HFFc6 (cell line): Measurements from ENCODE around the gene ULK1. TPM values are rescaled to one million over a fixed set of nuclear protein-coding genes. Genes with fewer than 3 reads are reported as not detected.

Source experiments
- DNase-seq: peaks from one replicate; pipeline ENCODE4 v3.0.0-alpha.2; 2018
- H3K27ac Mint-ChIP-seq: 2 replicates; pipeline ENCODE4 v1.8.0; 2020; ENCODE audit warnings: mild to moderate bottlenecking, mixed read lengths
- H3K27me3 Mint-ChIP-seq: 2 replicates; pipeline ENCODE4 v1.8.0; 2021; ENCODE audit warnings: mild to moderate bottlenecking, moderate library complexity, mixed read lengths; ENCODE audit not compliant: insufficient read depth
- H3K36me3 Mint-ChIP-seq: 2 replicates; pipeline ENCODE4 v1.8.0; 2021; ENCODE audit warnings: low read depth, mixed read lengths
- H3K4me1 Mint-ChIP-seq: 2 replicates; pipeline ENCODE4 v1.8.0; 2020; ENCODE audit warnings: low read depth, mixed read lengths
- H3K4me3 Mint-ChIP-seq: 2 replicates; pipeline ENCODE4 v1.8.0; 2020; ENCODE audit warnings: mild to moderate bottlenecking, moderate library complexity, mixed read lengths
- H3K9me3 Mint-ChIP-seq: 2 replicates; pipeline ENCODE4 v1.8.0; 2020; ENCODE audit warnings: mild to moderate bottlenecking, mixed read lengths
- CTCF ChIP-seq: fragments of 200-600 bp; sonication (generic); IDR thresholded peaks from 2 replicates; pipeline ENCODE4 v1.5.0; 2021; ENCODE audit warnings: antibody characterized with exemption, mild to moderate bottlenecking
- total RNA-seq, 6 experiments: library from RNA; stranded (reverse); fragmentation: NEBNext Ultra II Directional; extraction: Animal tissue kit (Norgen Biotek cat#: 25700); gene quantifications; 2 replicates in 1 of 6; 3 replicates in 5 of 6; pipeline ENCODE4 v1.2.3, GENCODE V29; 2021

The ULK1 gene
- total RNA-seq, 6 experiments from 2014 or later = 21.4 to 35.0 (median 25.5) TPM

- no peak for DNase-seq
- no peak overlapping the region for H3K27ac Mint-ChIP-seq
- peaks cover 3% of the 10 kb centered on the region; the same call in 1 of the 2 replicates for H3K27me3 Mint-ChIP-seq
- peaks cover 13% of the 10 kb centered on the region for H3K4me1 Mint-ChIP-seq
- H3K36me3 Mint-ChIP-seq = peaks cover 21% of the 10 kb centered on the region
- H3K9me3 Mint-ChIP-seq = no peaks in the 10 kb centered on the region
- no peak overlapping the region for H3K4me3 Mint-ChIP-seq
- TF ChIP-seq CTCF = no peak
Observed at GRCh38 chr12:131943389-131943788, 49.0 kb downstream of the ULK1 start.

GRCh38 chr12:131943876-131944275, 49.5 kb downstream of the ULK1 start:
- no peak overlapping the region for H3K27ac Mint-ChIP-seq
- no peaks in the 10 kb centered on the region for H3K9me3 Mint-ChIP-seq
- no peak overlapping the region for H3K4me3 Mint-ChIP-seq
- H3K27me3 Mint-ChIP-seq = peaks cover 3% of the 10 kb centered on the region; the same call in 1 of the 2 replicates
- peaks cover 20% of the 10 kb centered on the region for H3K36me3 Mint-ChIP-seq
- H3K4me1 Mint-ChIP-seq = peaks cover 17% of the 10 kb centered on the region
- TF ChIP-seq CTCF = no peak
- DNase-seq = no peak

GRCh38 chr12:131944601-131945251, 50.3 kb downstream of the ULK1 start:
- Mint-ChIP-seq H3K4me1 (peaks cover 18% of the 10 kb centered on the region), H3K27ac (no peak overlapping the region), H3K4me3 (no peak overlapping the region), H3K36me3 (peaks cover 15% of the 10 kb centered on the region), H3K9me3 (no peaks in the 10 kb centered on the region), H3K27me3 (peaks cover 4% of the 10 kb centered on the region)
- no peak for DNase-seq
- no peak for TF ChIP-seq CTCF

- H3K4me3 Mint-ChIP-seq = no peak overlapping the region
- peaks cover 18% of the 10 kb centered on the region for H3K4me1 Mint-ChIP-seq
- H3K27ac Mint-ChIP-seq = no peak overlapping the region
- TF ChIP-seq CTCF = no peak
- peaks cover 4% of the 10 kb centered on the region; the same call in 1 of the 2 replicates for H3K36me3 Mint-ChIP-seq
- DNase-seq = no peak
- no peaks in the 10 kb centered on the region for H3K9me3 Mint-ChIP-seq
- peaks cover 3% of the 10 kb centered on the region for H3K27me3 Mint-ChIP-seq
Observed at GRCh38 chr12:131946757-131947156, 52.3 kb downstream of the ULK1 start.

GRCh38 chr12:131947482-131948027, 53.1 kb downstream of the ULK1 start:
- no peak for DNase-seq
- no peak overlapping the region; the same call in 1 of the 2 replicates for H3K4me3 Mint-ChIP-seq
- H3K27me3 Mint-ChIP-seq = peaks cover 3% of the 10 kb centered on the region
- TF ChIP-seq CTCF = no peak
- peak overlapping the region; percentile 45 for H3K27ac Mint-ChIP-seq
- peaks cover 19% of the 10 kb centered on the region for H3K4me1 Mint-ChIP-seq
- H3K9me3 Mint-ChIP-seq = no peaks in the 10 kb centered on the region
- peaks cover 4% of the 10 kb centered on the region; the same call in 1 of the 2 replicates for H3K36me3 Mint-ChIP-seq
